HG03175 (cell line): ENCODE data around the gene ARHGAP8.

Experiments used
- ATAC-seq: cut with Tn5 transposase; IDR thresholded peaks from one replicate; pipeline ENCODE4 v1.9.1; 2021; ENCODE audit warnings: mild to moderate bottlenecking, moderate library complexity; ENCODE audit not compliant: unreplicated experiment

Gene ARHGAP8

DNA sequence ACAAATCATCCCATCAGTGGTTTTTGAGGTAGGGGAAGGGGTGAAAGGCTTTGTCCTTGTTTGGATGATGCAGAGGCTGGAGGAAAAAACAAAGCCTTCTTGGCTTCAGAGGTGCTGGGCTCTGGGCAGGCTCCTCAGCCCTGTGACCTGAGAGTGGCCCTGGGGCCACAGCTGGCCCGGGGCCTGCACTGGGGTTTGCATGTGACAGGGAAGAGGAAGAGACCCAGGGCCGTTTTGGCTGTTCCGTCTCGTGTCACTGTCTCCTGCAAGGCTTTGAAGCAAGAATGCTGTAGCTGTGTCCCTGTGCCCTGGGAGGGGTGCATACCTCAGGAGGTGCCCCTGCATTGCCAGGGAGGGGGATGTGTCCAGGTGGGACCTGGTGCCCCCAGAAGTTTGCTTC is 12.6 kb downstream of the ARHGAP8 start:
- ATAC-seq: no peak

DNA sequence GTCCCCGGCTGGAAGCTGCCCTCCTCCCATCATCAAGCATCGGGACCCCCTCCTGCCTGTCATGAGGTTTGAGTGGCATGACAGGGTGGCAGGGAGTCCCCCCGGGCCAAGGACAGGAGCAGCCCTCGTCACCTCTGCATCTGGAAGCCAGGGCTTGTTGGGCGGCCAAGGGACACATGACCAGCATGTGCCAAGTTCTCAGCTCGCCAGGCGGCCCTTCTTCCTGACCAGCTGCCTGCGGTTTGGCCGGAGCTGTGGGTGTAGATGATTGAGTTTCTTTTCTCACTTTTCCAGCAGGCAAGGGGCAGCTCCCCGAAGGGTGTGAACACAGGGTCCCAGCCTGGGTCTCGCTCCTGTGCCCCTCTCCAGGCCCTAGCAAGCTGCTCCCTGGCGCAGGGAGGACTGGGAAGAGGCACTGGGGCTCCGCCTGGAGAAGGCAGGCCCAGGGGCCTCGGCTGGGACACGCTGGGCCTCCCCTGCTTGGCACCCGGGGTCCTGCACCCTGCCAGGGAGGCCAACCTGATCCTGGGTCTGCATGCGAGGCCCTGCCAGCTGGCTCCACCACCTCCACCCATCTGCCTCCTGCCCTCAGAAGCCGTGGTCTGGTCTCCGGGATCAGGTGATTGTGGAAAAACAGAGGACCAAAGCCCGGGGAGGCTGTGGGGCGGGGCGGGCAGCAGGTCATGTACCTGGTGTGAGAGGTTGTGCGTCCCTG is 13.4 kb downstream of the ARHGAP8 start:
- ATAC-seq: no peak

DNA sequence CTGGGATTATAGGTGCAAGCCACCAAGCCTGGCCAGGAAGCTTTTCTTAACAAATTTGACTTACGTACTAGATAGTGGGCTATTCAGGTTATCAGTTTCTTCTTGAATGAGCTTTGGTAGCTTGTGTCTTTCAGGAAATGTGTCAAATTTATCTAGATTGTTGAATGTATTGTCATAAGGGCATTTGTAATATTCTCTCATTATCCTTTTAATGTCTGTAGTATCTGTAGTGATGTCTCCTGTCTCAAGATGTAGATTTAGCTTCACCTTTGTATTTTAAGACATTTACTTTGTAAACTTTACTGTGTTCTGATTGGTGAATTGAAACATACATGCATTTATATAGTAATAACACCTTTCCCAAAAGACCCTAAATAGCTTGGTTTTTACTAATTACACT is 20.7 kb downstream of the ARHGAP8 start:
- ATAC-seq: no peak

DNA sequence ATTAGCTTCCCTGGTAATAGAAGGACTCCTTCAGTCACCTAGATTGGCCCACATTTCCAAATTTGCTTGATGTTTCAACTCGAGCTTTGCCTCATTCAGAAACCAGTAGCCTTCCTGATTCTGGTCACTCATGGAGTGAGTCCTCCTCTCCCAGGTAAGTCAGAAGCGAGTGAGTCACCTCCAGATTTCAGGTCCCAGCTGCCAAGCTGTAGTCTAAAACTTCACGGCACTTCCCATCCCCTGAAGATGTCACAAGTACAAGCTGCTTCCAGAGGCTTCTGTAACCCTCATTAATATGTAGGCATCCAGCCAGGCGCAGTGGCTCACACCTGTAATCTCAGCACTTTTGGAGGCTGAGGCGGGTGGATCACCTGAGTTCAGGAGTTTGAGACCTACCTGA is 23.5 kb downstream of the ARHGAP8 start:
- ATAC-seq: no peak

DNA sequence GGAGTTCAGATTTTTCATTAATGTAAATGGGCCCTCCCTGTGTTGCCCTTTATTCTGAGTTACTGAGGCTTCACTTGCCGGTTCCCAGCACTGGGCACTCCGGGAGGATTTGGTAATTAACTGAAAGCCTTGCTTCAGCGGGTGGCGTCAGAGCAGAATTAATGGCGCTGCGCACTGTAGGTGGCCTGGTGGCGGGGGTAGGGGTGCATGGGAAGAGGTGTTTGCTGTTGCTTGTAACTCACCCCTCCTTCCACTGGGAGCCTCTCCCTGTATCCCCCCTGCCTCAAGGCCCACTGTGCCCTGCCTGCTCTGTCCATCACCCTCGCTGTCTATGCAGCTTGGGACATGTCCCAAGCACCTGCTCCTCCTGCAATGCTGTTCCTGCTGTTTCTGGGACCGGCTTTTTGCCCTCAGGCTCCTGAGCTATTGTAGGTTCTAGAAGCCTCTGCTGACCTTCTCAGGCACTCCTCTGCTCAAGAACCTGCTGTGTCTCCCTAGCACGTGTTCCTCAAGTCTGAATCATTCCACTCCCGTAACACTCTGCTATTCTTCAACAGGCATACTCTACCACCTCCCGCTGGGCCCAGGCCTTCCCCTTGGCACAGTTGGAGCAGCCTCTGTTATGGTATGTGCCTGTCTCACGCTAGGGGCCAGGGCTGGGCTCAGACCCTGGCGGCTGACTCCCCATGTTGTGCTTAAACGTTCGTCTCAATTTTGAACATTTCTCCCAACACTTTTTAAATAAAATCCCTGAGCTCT is 24.4 kb downstream of the ARHGAP8 start:
- no peak for ATAC-seq

DNA sequence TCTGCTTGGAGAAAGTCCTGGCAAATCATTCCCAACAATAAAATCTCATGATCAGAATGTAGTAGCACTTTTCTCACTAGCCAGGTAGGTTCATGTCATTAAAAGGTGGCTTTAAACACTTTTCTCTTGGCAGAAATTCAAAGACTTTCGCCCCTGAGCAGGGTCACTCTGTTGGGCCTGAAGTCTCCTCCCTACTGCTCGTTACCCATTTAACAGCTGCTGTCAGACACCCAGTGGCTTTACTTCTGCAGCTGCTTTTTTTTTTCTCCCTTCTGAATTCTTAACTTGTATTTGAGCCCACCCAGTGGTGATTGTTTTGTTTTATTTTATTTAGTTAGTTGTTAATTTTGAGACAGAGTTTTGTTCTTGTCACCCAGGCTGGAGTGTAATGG is 25.0 kb downstream of the ARHGAP8 start:
- no peak for ATAC-seq

DNA sequence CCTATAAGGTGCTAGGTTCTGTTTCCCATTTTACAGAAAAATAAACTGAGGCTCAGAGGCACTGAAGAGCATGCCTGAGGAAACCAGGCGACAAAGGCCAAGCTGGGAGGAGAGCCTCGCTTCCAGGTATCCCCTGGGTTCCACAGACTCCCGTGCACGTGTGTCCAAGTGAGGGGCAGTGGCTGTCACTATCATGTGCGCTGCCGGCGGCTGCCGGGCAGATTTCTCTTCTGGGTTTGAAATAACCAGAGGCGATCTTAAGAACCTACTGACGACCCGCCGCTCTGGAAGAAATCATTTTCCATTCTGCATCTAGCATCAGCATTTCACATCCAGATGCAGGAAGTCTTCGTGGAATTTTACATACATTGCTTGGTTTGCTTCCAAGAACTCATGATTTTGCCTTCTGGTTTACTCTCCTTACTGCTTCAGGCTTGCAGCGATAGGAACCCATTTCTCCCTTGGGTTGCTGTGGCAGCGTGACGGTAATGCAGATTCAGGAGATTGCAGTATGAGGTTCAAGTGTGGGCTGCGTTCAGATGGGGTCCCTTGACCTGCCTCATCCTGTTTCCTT is 28.6 kb downstream of the ARHGAP8 start:
- ATAC-seq: no peak

DNA sequence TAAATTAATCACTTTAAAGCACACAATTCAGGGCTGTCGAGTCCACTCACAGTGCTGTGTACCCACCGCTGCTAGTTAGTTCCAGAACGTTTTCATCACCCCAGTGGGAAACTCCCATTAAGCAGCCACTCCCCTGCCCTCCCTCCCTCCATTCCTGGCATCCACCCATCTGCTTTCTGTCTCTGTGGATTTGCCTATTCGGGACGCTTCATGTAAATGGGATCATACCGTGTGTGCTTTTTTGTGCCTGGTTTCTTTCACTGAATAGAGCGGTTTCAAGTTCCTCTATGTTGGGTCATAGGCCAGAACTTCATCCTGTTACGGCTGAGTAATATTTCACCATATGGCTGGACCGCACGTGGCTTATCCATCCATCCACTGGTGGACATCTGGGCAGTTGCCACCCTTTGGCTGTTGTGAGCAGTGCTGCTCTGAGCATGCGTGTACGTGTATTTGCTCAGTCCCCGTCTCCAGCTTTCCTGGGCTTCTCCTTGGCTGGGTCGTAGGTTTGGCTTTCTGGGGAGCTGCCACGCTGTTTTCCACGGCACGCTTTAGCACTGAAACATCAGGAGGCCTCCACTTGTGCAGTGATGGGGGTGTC is 30.1 kb downstream of the ARHGAP8 start:
- ATAC-seq: no peak

DNA sequence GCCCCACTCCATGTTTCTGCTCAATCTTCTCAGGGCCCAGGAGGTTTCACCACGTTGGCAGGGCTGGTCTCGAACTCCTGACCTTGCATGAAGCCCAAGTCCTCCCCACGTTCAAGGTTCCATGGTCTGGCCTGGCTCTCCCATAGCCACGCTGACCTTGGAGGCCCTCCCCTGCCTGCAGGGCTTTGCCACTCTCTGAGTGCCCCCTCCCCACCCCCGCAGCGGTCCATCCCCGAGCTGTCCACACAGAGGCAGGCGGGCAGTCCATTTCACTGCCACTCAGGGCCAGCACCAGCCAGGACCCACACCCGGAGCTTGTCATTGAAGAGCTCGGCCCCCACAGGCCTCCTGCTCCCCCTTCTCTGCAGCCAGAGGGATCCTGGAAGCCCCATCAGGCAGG is 30.7 kb downstream of the ARHGAP8 start:
- no peak for ATAC-seq

DNA sequence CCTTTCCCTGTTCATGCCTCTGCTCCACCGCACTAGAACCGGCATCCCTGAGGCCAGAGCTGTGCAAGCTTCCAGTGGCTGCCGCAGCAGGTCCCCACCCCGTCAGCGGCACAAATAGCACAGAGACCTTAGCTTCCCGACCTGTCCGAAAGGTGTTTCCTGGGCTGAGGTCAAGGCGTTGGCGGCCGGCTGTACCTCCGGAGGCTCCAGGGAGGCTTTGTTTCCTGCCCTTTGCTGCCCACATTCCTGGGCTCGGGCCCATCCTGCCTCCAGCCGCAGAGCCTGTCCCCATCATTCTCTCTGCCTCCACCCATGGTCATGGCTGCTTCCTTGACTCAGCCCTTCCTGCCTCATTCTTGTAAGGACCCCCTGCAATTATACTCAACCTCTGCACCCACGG is 31.2 kb downstream of the ARHGAP8 start:
- ATAC-seq: no peak

DNA sequence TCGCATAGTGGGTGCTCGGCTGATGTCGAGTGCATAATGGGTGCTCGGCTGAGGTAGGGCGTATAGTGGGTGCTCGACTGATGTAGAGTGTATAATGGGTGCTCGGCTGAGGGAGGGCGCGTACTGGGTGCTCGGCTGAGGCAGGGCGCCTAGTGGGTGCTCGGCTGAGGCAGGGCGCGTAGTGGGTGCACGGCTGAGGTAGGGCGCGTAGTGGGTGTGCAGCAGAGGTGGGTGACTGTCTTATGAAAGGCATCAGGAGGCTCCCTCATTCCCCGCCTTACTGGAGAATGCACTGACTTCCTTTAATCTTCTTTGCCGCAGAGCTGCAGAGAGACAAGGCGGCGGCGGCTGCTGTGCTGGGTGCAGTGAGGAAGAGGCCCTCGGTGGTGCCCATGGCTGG is 33.8 kb downstream of the ARHGAP8 start:
- ATAC-seq: no peak

DNA sequence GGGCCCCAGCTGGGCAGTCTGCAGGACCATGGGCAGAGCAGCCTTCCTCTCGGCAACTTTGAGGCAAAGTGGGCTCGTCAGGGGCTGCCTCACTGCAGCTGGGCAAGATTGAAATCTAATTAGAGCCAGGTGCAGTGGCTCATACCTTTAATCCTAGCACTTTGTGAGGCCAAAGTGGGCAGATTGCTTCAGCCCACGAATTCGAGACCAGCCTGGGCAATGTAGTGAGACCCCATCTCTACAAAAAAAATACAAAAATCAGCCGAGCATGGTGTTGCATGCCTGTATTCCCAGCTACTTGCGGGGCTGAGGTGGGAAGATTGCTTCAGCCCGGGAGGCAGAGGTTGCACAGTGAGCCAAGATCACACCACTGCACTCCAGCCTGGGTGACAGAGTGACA is 34.2 kb downstream of the ARHGAP8 start:
- ATAC-seq: no peak

DNA sequence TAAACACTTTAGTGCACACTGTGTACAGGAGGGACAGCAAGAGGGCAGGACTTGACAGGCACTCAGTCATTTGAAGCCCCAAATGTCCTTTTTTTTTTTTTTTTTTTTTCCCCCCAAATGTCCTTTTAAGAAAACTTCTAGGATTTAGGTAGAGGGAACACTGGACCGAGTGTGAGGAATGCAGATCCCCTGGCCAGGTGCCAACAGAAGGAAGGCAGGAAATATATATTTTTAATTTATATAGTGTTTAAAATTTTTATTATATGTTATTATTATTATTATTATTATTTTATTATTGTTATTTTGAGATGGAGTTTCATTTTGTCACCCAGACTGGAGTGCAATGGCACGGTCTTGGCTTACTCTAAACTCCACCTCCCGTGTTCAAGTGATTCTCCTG is 35.5 kb downstream of the ARHGAP8 start:
- ATAC-seq: no peak

DNA sequence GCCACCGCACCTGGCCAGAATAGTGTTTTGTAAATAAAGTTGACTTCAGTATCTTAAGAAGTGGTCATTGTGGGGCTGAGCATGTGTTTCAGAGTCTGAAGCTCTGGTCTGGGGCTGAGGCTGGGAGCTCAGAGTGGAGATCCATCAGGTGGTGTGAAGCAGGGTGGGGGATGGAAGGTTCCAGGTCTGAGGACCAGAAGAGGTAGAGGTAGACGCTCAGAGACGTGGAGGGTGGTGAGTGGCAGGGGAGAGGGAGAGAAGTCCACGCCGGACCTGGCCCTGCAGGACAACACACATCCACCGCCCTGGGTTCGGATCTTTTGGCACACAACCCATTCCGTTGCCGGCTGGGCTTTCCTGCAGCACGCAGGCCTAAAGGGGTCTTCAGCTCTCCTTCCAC is 40.7 kb downstream of the ARHGAP8 start:
- ATAC-seq: no peak

DNA sequence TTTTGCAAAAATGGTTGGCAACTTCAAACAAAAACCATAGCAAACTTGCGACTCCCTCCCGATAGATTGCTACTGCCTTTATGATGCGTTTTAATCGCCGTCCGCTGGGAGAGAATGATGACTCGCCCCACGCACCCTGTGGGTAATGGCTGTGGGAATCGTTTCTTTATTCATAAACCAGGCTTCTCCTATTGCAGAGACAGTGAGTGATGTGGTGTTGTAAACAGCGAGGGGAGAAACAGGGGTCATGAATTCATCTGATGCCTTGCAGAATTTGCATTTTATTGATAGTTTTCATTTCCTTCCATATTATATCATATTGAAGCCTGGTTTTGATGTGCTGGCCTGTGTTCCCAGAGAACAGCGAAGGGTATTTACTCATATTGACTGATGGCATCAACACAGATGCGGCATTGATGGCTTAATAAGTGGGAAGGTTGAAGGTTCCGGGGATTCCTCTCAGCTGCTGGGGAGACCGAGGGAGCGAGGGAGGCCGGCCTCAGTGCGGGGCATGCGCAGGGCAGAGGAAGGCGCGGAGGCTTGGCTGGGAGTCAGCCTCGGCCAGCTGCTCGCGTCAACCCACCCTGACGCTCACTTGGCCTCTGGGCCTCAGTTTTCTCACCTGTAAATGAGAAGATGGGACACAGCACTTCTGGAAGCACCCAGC is 41.3 kb downstream of the ARHGAP8 start:
- ATAC-seq: no peak

DNA sequence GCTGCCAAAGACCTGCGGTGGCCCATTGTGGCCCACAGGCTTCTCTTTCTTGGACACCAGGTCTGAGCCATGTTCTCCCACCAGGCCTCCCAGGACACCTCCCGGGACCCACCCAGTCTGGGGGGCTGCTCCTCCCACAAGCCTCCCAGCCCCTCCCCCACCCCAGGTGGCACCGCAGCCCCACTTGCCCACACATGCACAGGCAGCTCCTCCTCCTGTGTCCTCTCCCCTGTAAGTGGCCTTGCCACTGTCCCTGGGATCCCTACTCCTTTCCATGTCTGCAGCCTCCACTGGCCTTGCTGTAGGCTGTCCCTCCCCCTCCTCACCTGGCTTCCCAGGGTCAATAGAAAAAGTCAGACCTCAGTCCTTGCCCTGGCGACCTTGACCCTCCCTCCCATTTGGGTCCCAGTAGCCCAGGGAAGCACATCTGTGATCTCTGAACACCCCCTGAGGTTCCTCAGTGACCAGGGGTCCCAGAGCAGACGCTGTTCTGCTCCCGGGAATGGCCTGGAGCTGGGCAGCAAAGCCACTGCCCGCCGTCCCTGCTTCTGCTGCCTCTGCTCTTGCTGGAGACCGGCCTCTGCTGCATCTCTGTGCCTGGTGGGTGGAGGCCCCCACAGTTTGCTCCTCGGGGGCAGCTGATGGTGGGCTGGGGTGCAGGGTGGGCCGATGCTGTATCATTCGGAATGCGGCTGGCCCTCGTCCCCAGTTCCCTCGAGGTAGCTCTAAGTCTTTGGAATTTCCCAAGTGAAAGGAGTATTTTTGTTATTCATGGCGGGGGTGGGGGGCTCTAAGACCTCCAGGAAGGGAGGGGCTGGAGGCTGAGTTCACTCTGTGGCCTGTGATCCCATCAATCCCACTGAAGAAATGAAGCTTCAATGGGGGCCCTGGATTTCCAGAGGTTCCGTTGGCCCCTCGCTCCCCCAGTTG is 43.6 kb downstream of the ARHGAP8 start:
- ATAC-seq: no peak

DNA sequence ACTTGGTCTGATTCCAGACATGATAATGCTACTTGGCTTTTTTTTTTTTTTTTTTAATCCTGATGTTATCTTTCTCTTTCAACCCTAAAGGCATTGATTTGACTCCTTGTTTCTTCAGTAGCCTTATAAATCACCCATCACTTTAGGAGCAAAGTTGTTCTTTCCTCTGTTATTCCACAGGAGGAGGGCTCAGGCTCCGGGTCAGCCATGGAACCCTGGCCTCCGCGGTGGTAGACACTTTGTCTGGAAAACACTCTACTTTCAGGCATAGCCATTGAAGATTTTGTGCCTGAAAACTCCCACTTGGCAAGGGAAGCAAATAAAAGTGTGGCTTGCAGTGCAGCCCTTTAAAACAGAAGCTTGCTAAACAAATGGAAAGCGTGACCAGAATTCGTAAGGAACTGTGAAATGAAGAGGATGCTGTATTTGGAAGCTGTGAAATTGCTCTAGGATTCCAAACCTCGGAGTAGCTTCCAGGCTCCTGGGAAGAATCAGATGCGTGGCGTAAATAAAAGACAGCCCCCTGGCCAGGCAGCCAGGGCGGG is 44.9 kb downstream of the ARHGAP8 start:
- ATAC-seq: no peak

DNA sequence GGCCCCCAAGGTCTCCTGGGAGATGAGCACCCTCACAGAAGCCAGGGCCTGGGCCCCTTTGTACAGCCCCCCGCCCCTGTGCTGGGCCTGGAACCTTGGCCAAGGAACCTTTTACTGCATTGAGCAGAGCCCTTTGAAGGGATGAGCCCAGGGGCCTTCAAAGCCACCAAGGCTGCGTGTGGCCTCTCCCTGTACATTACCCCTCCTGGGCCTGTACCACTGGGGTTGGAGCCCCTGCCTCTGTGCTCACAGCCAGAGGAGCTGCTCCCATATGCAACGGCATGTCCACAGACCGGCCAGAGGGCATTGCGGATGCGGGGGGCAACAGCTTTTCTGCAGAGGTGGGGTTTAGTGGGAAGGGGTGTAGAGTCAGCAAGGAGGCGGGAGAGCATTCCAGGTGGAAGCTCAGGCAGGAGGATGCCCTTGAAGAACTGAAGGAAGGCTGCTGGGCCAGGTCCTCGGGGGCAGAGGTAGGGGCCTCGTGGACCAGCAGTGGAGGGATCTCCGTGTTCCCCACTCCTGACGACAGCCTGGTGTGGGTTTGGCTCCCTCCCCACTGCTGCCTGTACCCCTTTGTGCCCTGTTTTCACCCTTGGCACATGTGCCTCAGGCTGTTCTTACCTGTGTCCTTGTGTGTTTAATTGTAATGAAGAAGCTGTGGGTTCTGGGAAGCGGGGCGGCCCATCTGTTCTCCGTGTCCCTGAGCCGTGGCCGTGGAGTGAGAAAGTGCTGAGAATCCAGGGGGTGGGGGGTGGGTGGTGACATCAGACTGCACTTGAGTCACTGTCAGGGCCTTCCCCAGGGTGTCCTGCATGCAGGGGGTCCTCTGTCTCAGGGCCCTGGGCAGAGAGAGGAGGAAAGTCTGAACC is 46.9 kb downstream of the ARHGAP8 start:
- ATAC-seq: no peak
